ENCODE results near the gene NTRK3. TPM values are rescaled to one million over a fixed set of nuclear protein-coding genes. Genes with fewer than 3 reads are reported as not detected.

The NTRK3 gene
- total RNA-seq, 1 donor from 2014 or later = not detected

DNA sequence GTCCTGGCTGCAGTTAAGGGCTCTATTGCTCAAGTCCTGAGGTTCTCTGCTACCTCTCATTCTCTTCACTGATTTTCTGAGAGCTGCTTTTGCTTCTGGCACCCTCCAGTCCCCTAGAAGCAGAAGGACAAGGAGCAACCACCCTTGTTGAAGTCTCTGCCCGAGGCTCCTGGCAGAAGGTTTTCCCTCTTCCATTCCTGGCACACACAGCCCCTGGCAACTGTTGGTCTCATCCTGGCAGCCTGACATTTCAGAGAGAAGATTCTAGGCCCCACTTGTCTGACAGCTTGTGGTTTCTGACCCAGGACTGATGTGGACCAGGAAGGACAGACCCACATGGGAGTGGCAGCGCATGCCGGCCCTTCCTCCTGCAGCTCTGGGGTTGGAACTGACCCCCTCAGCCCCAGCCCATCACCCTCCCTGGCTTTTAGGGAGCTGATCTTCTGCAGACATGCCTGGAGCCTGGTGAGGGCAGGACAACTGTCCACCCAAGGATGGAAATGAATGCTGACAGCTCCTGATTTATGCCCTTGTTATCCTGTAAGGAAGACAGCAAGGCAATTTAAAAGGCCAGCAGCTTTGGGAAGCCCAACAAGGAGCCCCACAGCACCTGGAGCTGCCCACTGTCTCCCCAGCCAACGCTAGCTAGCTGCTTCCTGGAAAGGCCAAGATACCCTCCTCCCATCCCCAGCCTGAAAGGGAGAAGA, 13.0 kb upstream of the NTRK3 start:
- Mint-ChIP-seq H3K27ac (ENCODE audit: unreplicated experiment) (no peak overlapping the region), H3K9me3 (ENCODE audit: unreplicated experiment) (no peaks in the 10 kb centered on the region), H3K4me1 (ENCODE audit: unreplicated experiment) (no peaks in the 10 kb centered on the region), H3K4me3 (ENCODE audit: unreplicated experiment) (no peak overlapping the region), H3K27me3 (ENCODE audit: unreplicated experiment) (no peaks in the 10 kb centered on the region), H3K36me3 (ENCODE audit: unreplicated experiment) (no peaks in the 10 kb centered on the region)
- DNase-seq (ENCODE audit: extremely low spot score, unreplicated experiment) = no peak
- TF ChIP-seq, protein P1, sequence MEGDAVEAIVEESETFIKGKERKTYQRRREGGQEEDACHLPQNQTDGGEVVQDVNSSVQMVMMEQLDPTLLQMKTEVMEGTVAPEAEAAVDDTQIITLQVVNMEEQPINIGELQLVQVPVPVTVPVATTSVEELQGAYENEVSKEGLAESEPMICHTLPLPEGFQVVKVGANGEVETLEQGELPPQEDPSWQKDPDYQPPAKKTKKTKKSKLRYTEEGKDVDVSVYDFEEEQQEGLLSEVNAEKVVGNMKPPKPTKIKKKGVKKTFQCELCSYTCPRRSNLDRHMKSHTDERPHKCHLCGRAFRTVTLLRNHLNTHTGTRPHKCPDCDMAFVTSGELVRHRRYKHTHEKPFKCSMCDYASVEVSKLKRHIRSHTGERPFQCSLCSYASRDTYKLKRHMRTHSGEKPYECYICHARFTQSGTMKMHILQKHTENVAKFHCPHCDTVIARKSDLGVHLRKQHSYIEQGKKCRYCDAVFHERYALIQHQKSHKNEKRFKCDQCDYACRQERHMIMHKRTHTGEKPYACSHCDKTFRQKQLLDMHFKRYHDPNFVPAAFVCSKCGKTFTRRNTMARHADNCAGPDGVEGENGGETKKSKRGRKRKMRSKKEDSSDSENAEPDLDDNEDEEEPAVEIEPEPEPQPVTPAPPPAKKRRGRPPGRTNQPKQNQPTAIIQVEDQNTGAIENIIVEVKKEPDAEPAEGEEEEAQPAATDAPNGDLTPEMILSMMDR (IDR thresholded peaks at IDR 0.05) = no peak

DNA sequence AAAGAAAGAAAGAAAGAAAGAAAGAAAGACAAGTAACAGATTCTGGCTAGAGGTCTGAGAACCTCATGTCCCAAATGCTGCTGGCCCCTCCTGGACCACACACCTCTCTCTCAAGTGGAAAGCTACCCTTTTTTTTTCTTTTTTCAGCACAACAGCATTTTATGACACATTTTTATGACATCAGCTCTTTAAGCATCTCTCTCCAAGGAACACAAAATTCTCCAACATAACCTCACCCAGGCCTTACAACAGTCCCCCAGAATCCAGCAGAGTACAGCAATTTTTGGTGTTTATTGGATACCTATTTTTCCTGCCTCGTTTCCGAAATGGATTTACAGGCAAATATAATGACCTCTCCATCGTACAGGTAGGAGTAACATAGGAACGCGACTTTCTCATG, 11.2 kb upstream of the NTRK3 start:
- Mint-ChIP-seq H3K9me3 (ENCODE audit: unreplicated experiment) (no peaks in the 10 kb centered on the region), H3K4me3 (ENCODE audit: unreplicated experiment) (no peak overlapping the region), H3K36me3 (ENCODE audit: unreplicated experiment) (no peaks in the 10 kb centered on the region), H3K4me1 (ENCODE audit: unreplicated experiment) (no peaks in the 10 kb centered on the region), H3K27me3 (ENCODE audit: unreplicated experiment) (peaks cover 3% of the 10 kb centered on the region), H3K27ac (ENCODE audit: unreplicated experiment) (no peak overlapping the region)
- TF ChIP-seq, protein P1 (IDR thresholded peaks at IDR 0.05) = no peak
- DNase-seq (ENCODE audit: extremely low spot score, unreplicated experiment) = no peak

DNA sequence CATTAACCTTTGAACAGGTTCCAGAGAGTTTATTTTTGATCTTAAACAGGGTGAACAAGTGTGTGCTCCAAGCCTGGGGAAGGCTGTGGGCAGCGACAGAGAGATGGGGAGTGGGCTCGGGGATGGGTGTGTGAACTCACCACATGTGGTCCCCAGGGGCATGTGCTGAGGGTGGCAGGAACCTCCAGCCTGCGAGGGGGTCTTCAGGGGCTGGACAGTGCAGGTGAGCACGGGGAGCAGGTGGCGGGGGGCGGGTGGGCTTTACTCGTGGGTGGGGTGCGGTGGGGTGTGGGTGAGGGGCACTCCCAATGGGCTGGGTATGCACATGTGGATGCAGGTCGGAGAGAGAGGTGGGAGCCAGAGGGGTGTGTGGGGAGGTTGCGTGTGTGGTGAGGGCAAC, 9.6 kb upstream of the NTRK3 start:
- H3K36me3 Mint-ChIP-seq (ENCODE audit: unreplicated experiment) = no peaks in the 10 kb centered on the region
- no peaks in the 10 kb centered on the region for H3K4me1 Mint-ChIP-seq (ENCODE audit: unreplicated experiment)
- H3K4me3 Mint-ChIP-seq (ENCODE audit: unreplicated experiment) = no peak overlapping the region
- no peaks in the 10 kb centered on the region for H3K9me3 Mint-ChIP-seq (ENCODE audit: unreplicated experiment)
- no peak overlapping the region for H3K27ac Mint-ChIP-seq (ENCODE audit: unreplicated experiment)
- DNase-seq (ENCODE audit: extremely low spot score, unreplicated experiment) = no peak
- TF ChIP-seq, protein P1 (IDR thresholded peaks at IDR 0.05) = no peak
- H3K27me3 Mint-ChIP-seq (ENCODE audit: unreplicated experiment) = peaks cover 3% of the 10 kb centered on the region

DNA sequence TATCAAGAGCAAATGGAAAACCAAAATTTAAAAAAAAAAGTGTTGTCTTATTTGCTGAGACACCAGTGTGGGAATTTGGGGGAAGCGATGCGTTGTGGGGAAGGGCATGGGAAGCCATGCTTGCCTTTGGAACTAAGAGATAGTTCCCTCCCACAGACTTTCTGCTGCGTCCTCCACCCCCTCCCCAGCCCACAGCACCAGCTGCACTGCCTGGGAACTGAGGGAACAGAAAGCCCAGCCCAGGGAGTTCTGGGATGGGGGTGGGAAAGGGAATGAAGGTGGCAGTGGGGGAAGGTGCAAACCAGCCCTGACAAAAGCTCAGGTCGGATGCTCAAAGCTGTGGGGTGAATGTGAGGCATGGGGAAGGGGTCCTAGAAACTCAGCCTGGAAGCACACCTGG, 8.1 kb upstream of the NTRK3 start:
- TF ChIP-seq, protein P1 (IDR thresholded peaks at IDR 0.05) = no peak
- H3K36me3 Mint-ChIP-seq (ENCODE audit: unreplicated experiment) = no peaks in the 10 kb centered on the region
- no peak for DNase-seq (ENCODE audit: extremely low spot score, unreplicated experiment)
- no peaks in the 10 kb centered on the region for H3K4me1 Mint-ChIP-seq (ENCODE audit: unreplicated experiment)
- no peak overlapping the region for H3K27ac Mint-ChIP-seq (ENCODE audit: unreplicated experiment)
- H3K27me3 Mint-ChIP-seq (ENCODE audit: unreplicated experiment) = peaks cover 13% of the 10 kb centered on the region
- no peak overlapping the region for H3K4me3 Mint-ChIP-seq (ENCODE audit: unreplicated experiment)
- no peaks in the 10 kb centered on the region for H3K9me3 Mint-ChIP-seq (ENCODE audit: unreplicated experiment)

DNA sequence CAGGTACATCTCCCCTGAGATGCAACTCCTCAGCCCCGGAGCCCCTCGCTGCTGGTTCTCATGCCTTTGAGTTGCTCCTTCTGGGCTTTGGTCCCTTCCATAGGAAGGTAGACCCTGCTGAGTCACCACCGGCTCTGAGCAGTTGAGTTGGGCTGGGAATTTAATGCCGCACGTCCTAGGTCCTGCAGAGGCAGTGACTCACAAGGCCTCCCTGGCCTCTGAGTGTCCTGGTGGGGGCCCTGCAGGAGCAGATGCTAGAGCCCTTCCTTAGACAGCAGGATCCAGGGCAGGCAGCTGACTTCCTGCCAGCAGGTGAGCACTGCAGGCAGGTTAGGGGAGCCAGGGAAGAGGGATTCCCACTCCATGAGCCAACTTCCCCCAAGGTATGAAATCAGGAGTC, 5.5 kb upstream of the NTRK3 start:
- H3K4me1 Mint-ChIP-seq (ENCODE audit: unreplicated experiment) = peaks cover 7% of the 10 kb centered on the region
- H3K36me3 Mint-ChIP-seq (ENCODE audit: unreplicated experiment) = no peaks in the 10 kb centered on the region
- H3K4me3 Mint-ChIP-seq (ENCODE audit: unreplicated experiment) = no peak overlapping the region
- no peak overlapping the region for H3K27ac Mint-ChIP-seq (ENCODE audit: unreplicated experiment)
- H3K9me3 Mint-ChIP-seq (ENCODE audit: unreplicated experiment) = no peaks in the 10 kb centered on the region
- TF ChIP-seq, protein P1 (IDR thresholded peaks at IDR 0.05) = no peak
- no peak for DNase-seq (ENCODE audit: extremely low spot score, unreplicated experiment)
- peaks cover 38% of the 10 kb centered on the region for H3K27me3 Mint-ChIP-seq (ENCODE audit: unreplicated experiment)

All from osteocyte (in vitro differentiated cells).